Activated B cell treated with CpG ODN at 0.5 μM for 24 hours (primary cell): Measurements from ENCODE around the gene WIPI1. TPM values are rescaled to one million over a fixed set of nuclear protein-coding genes. Genes with fewer than 3 reads are reported as not detected.
A peak's percentile ranks its signal among the peaks of the same experiment; 100 is the strongest.

Experiments
- ATAC-seq: fragments of 200-7000 bp; cut with Tn5 transposase; one replicate; pipeline ENCODE4 v1.10.0; 2021; ENCODE audit warnings: low read depth, mild to moderate bottlenecking, moderate library complexity
- CTCF ChIA-PET: fragments of 350-600 bp; sonication (Branson Sonifier 250); formaldehyde crosslinking; loops from one replicate; lab custom pipeline; 2021; ENCODE audit warnings: antibody characterized with exemption; lab: Charles Lee
- POLR2A ChIA-PET: fragments of 350-600 bp; sonication (Branson Sonifier 250); formaldehyde crosslinking; loops from one replicate; lab custom pipeline; 2021; ENCODE audit warnings: antibody characterized with exemption; lab: Charles Lee
- DNase-seq: peaks from one replicate; pipeline ENCODE4 v3.0.0; 2022
- H3K27ac Mint-ChIP-seq: one replicate; pipeline ENCODE4 v1.8.0; 2020; ENCODE audit warnings: mixed read lengths
- H3K27me3 Mint-ChIP-seq: one replicate; pipeline ENCODE4 v1.8.0; 2021; ENCODE audit warnings: mixed read lengths
- H3K36me3 Mint-ChIP-seq: one replicate; pipeline ENCODE4 v1.8.0; 2021; ENCODE audit warnings: low read depth, mixed read lengths
- H3K4me1 Mint-ChIP-seq: one replicate; pipeline ENCODE4 v1.8.0; 2021; ENCODE audit warnings: mixed read lengths
- H3K4me3 Mint-ChIP-seq: one replicate; pipeline ENCODE4 v1.8.0; 2020; ENCODE audit warnings: mild to moderate bottlenecking, mixed read lengths
- H3K9me3 Mint-ChIP-seq: one replicate; pipeline ENCODE4 v1.8.0; 2020; ENCODE audit warnings: mixed read lengths
- intact Hi-C: fragments of 100-400 bp; cut with micrococcal nuclease; formaldehyde crosslinking; loops from one replicate; pipeline ENCODE4 v1.15.1; 2024
- total RNA-seq: library from RNA; stranded (reverse); gene quantifications from 2 replicates; pipeline ENCODE4 v1.2.3, GENCODE V29; 2022
- TF ChIP-seq, protein P1 (sequence below): fragments of 200-600 bp; IDR thresholded peaks from one replicate; pipeline ENCODE4 v1.8.0; 2022; ENCODE audit warnings: antibody characterized with exemption, mild to moderate bottlenecking

WIPI1 gene
- total RNA-seq, 1 donor from 2014 or later = 9.8 TPM

DNA sequence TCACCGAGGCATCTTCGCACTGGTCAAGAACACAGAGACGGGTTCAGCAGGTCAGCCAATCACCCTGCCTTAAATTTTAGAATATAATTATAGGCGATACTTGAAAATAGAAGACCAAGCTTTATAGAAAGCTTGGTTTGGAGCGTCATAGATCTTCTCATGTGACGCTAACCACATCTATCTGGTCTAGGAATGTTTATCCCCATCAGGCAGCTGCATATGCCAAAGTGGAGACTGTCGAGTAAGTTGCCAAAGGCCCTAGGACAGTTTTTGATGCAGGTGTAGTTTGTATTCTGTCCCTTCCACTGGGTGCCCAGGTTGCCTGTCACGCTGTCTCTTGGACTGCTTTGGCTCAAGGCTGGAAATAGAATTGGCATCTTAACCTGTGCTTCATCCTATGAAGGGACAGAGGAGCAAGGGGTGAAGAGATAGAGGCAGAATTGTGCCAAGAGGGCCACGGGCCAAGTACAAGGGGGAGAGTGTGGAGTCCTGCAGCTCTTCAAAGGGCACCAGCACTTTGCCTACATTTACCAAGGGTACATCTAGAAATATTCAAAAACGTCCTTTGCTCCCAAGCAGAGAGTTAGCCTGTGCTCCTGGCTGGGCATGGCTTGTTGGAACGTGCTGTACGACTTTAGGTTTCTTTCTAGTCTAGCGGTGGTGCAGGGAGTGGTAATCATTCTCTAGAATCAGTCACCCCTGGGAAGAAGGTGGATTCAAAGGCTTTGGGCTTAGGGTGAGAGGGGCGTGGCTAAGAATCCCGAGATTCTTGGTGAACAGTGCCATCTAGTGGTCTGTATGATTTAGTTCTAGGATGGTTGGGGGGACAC, 5.3 kb upstream of the WIPI1 start:
- DNase-seq (peak; percentile 32), ATAC-seq (peak; percentile 90)
- ChIA-PET POLR2A (no interaction called here), CTCF (interaction anchor here (0.6 to 1.3 kb wide), 7 partner anchors 26 to 520 kb away, joined by 3 to 5 read pairs (median 5); no protein-coding TSS in a partner anchor)
- Mint-ChIP-seq H3K4me3 (no peak overlapping the region), H3K36me3 (no peaks in the 10 kb centered on the region), H3K9me3 (no peaks in the 10 kb centered on the region), H3K27me3 (no peaks in the 10 kb centered on the region), H3K4me1 (peaks cover 19% of the 10 kb centered on the region), H3K27ac (no peak overlapping the region)
- TF ChIP-seq, protein P1, sequence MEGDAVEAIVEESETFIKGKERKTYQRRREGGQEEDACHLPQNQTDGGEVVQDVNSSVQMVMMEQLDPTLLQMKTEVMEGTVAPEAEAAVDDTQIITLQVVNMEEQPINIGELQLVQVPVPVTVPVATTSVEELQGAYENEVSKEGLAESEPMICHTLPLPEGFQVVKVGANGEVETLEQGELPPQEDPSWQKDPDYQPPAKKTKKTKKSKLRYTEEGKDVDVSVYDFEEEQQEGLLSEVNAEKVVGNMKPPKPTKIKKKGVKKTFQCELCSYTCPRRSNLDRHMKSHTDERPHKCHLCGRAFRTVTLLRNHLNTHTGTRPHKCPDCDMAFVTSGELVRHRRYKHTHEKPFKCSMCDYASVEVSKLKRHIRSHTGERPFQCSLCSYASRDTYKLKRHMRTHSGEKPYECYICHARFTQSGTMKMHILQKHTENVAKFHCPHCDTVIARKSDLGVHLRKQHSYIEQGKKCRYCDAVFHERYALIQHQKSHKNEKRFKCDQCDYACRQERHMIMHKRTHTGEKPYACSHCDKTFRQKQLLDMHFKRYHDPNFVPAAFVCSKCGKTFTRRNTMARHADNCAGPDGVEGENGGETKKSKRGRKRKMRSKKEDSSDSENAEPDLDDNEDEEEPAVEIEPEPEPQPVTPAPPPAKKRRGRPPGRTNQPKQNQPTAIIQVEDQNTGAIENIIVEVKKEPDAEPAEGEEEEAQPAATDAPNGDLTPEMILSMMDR = peak; percentile 62
- intact Hi-C loops = loop anchor here (1.0 to 10.0 kb wide), 10 partner anchors 26 to 1738 kb away; partner anchors contain the start of genes BPTF, NOL11 and PITPNC1

DNA sequence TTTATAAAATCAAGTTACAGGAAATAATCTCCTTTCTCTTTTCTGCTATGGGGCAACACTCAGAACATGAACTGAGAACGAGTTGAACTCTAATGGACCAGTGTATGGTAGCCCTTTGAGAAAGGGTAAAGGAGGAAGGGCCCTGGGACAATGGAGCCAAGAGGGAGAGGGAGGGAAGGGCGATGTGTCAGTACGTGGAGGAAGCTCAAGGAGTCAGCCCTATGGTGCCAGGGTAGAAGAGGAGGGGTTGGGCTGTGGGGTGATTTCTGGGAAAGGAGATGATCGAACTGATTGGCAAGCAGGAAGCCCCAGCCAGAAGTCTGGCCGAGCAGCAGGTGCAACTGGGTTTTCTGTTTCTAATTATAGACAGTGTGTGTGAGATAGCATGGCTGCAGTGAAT, 4.3 kb upstream of the WIPI1 start:
- no peaks in the 10 kb centered on the region for H3K36me3 Mint-ChIP-seq
- no peak for ATAC-seq
- no peaks in the 10 kb centered on the region for H3K9me3 Mint-ChIP-seq
- H3K4me3 Mint-ChIP-seq = no peak overlapping the region
- no peaks in the 10 kb centered on the region for H3K27me3 Mint-ChIP-seq
- ChIA-PET CTCF (interaction anchor here (1.3 kb wide), 3 partner anchors 199 to 503 kb away, joined by 3 to 5 read pairs (median 5); no protein-coding TSS in a partner anchor), POLR2A (interaction anchor here (0.6 kb wide), 1 partner anchor 62 kb away, joined by 3 read pairs; no protein-coding TSS in a partner anchor)
- TF ChIP-seq, protein P1 = no peak
- peaks cover 24% of the 10 kb centered on the region for H3K4me1 Mint-ChIP-seq
- intact Hi-C loops = loop anchor here (5.0 to 10.0 kb wide), 3 partner anchors 637 to 1737 kb away; partner anchors contain the start of genes BPTF and PITPNC1
- H3K27ac Mint-ChIP-seq = no peak overlapping the region
- no peak for DNase-seq

DNA sequence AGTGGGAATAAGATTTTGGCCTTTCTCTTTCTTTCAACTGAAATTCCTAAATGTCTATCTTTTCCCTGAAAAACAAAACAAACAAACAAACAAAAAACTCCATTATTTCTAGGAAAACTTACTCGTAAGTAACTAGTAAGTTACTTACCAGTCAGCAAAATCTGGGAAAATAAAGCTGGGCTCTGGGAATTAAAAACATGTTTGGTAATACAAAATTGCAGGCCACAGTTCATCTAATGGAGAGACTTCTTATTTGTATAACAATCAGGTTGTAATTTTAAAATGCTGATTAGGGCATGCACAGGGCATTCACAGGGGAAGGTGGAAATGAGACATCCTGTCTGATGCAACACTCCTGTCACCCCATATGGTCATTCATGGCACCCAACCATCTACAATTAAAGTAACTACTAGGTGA, 3.8 kb upstream of the WIPI1 start:
- Mint-ChIP-seq H3K4me3 (no peak overlapping the region), H3K9me3 (no peaks in the 10 kb centered on the region), H3K36me3 (no peaks in the 10 kb centered on the region), H3K27ac (no peak overlapping the region), H3K27me3 (no peaks in the 10 kb centered on the region), H3K4me1 (peaks cover 28% of the 10 kb centered on the region)
- DNase-seq (no peak), ATAC-seq (no peak)
- ChIA-PET CTCF (interaction anchor here (0.7 to 3.1 kb wide), 4 partner anchors 260 to 519 kb away, joined by 3 to 10 read pairs (median 3); no protein-coding TSS in a partner anchor), POLR2A (interaction anchor here (1.0 to 4.6 kb wide), 2 partner anchors 51 to 255 kb away, joined by 3 to 24 read pairs; partner anchors contain the start of gene PRKAR1A)
- TF ChIP-seq, protein P1 = no peak
- intact Hi-C loops = loop anchor here (5.0 to 10.0 kb wide), 3 partner anchors 636 to 1736 kb away; partner anchors contain the start of genes BPTF and PITPNC1

DNA sequence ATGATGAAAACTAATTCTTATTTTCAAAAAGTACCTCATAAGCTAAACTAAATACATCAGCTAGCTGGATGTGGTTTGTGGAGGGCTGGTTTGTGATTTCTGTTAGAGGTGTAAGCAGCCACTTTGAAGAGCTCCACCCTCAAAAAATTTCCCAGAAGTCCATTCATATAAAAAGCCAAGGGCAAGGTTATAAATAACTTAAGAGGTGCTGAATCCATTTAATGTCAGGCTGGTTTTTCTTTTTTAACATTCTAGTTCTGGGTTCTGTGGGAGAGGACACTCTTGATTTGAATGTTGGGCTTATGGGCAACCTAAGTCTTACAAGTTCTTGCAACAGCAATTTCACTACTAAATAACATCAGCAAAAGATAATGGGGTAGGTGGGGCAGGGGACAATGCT, 3.4 kb upstream of the WIPI1 start:
- DNase-seq = no peak
- no peak for ATAC-seq
- intact Hi-C loops = loop anchor here (5.0 to 10.0 kb wide), 3 partner anchors 636 to 1736 kb away; partner anchors contain the start of genes BPTF and PITPNC1
- ChIA-PET CTCF (interaction anchor here (0.7 to 3.1 kb wide), 4 partner anchors 260 to 518 kb away, joined by 3 to 10 read pairs (median 3); no protein-coding TSS in a partner anchor), POLR2A (interaction anchor here (1.0 to 5.1 kb wide), 3 partner anchors 51 to 255 kb away, joined by 3 to 46 read pairs (median 24); partner anchors contain the start of genes ARSG, PRKAR1A and SLC16A6)
- Mint-ChIP-seq H3K27ac (no peak overlapping the region), H3K27me3 (no peaks in the 10 kb centered on the region), H3K36me3 (no peaks in the 10 kb centered on the region), H3K9me3 (no peaks in the 10 kb centered on the region), H3K4me1 (peaks cover 26% of the 10 kb centered on the region), H3K4me3 (no peak overlapping the region)
- TF ChIP-seq, protein P1 = no peak
